ENCODE measurements around the gene MGAT4A.

The MGAT4A gene

DNA sequence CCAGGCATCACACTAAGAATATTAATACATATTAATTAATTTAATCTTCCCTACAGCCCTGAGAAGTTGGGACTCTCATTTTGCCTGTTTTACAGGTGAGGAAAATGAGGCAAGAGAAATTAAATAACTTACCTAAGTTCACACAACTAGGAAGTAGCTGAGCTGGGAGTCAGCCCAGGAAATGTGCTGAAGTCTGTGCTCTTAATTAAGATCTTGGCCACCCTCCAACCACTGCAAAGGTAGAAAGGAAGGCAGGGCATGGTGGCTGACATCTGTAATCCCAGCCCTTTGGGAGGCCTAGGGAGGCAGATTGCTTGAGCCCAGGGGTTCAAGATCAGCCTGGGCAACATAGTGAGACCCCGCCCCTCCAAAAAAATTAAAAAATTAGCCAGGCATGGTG is 12.9 kb upstream of the MGAT4A start:
- no peak overlapping the region for H3K4me3 ChIP-seq (ENCODE audit: low read depth, low read length)
- no peak for DNase-seq (ENCODE audit: low read depth)
- TF ChIP-seq, protein P1, sequence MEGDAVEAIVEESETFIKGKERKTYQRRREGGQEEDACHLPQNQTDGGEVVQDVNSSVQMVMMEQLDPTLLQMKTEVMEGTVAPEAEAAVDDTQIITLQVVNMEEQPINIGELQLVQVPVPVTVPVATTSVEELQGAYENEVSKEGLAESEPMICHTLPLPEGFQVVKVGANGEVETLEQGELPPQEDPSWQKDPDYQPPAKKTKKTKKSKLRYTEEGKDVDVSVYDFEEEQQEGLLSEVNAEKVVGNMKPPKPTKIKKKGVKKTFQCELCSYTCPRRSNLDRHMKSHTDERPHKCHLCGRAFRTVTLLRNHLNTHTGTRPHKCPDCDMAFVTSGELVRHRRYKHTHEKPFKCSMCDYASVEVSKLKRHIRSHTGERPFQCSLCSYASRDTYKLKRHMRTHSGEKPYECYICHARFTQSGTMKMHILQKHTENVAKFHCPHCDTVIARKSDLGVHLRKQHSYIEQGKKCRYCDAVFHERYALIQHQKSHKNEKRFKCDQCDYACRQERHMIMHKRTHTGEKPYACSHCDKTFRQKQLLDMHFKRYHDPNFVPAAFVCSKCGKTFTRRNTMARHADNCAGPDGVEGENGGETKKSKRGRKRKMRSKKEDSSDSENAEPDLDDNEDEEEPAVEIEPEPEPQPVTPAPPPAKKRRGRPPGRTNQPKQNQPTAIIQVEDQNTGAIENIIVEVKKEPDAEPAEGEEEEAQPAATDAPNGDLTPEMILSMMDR (IDR thresholded peaks at IDR 0.05; ENCODE audit: low read depth, low read length, missing control alignments), result no peak

DNA sequence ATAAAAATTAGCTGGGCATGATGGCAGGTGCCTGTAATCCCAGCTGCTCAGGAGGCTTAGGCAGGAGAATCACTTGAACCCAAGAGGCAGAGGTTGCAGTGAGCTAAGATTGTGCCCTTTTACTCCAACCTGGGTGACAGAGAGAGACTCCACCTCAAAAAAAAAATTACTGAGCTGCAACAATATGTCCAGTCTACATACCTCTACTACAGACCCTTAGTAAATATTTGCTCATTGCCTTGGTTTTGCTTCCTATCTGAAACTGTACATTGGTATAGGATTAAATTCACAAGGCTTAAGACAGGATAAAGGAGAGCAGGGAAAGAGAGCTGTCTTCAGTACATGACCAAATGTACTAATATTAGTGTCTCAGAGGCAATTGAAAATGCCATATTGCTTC is 8.1 kb upstream of the MGAT4A start:
- TF ChIP-seq, protein P1 (IDR thresholded peaks at IDR 0.05; ENCODE audit: low read depth, low read length, missing control alignments), result no peak
- no peak for DNase-seq (ENCODE audit: low read depth)
- no peak overlapping the region for H3K4me3 ChIP-seq (ENCODE audit: low read depth, low read length)

DNA sequence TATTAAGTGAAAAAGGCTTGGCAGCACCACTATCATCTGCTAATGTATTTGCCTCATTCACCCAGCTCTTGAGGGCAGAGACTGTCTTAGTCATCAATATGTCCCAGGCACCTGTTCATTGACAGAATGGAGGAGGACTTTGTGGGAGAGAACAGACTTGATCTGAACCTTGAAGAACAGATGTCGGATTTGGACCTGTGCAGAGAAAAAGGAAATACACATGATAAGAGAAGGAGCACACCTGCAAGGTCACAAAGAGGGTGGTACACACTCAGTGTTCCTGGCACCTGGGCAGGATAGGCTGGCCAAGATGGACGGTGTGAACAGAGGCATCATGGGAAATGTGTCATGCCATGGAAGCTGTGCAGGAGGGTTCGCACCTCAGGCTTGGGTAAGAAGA is 7.4 kb upstream of the MGAT4A start:
- DNase-seq (ENCODE audit: low read depth), result no peak

DNA sequence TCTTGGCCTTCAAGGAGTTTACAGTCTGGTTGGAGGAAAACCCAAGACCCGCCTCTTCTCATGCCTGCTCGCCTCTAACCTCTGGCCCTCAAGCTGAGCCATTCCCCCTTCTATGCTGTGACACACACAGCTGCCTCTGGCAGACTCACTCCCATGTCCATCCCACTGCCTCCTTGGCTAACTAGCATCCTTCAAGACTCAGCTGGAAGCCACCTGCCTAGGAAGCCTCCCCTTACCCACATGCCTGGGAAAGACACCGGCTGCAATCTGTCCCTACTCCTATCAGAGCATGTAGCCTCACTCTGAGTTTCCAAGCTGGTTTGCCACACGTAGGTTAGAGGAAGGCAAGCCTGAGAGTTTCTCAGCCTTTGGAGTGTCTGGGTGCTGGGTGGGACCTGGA is 6.9 kb upstream of the MGAT4A start:
- TF ChIP-seq, protein P1 (IDR thresholded peaks at IDR 0.05; ENCODE audit: low read depth, low read length, missing control alignments), result no peak
- no peak for DNase-seq (ENCODE audit: low read depth)
- H3K4me3 ChIP-seq (ENCODE audit: low read depth, low read length), result no peak overlapping the region

More for the DNA sequence above, 7.4 kb upstream of the MGAT4A start:
- TF ChIP-seq, protein P1 (IDR thresholded peaks at IDR 0.05; ENCODE audit: low read depth, low read length, missing control alignments), result no peak
- H3K4me3 ChIP-seq (ENCODE audit: low read depth, low read length), result no peak overlapping the region

DNA sequence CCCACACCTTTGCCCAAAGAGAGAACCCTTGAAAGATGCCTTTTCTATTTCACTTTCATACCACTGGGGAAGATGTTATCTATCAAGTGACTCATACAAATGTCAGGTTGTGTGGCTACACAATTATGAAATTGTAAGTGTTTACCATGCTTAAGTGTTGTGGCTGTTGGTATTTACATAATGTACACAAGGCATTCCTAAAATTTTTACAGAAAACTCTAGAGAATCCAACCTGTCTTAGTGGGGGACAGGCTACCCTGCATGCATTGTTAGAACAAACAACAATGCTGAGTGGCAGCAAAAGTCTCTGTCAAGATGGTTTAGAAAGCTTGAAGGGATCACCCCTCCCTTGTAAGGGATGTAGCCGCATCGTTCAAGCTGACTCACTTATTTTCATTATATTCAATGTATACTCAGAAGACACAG is 5.5 kb upstream of the MGAT4A start:
- no peak for DNase-seq (ENCODE audit: low read depth)
- H3K4me3 ChIP-seq (ENCODE audit: low read depth, low read length), result no peak overlapping the region
- TF ChIP-seq, protein P1 (IDR thresholded peaks at IDR 0.05; ENCODE audit: low read depth, low read length, missing control alignments), result no peak

DNA sequence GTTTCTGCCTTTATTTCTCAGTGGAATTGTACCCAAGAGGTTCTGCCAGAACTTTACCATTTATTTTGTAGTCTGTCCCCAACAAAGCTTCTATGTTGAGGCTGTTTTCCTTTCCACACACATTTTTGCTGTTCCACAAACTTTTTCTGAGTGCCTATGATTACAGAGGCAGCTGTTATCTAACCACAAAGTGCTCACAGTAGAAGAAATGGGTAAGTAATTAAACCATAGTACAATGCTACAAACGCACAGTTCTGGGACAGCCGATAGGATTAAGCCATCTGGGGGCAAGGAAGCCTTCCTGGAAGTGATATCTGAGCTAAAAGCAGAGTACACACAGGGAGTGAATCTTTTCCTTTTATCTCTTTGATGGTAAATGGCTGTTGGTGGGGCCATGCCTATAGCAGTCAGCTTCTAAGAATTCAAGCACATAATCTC is 3.9 kb upstream of the MGAT4A start:
- H3K4me3 ChIP-seq (ENCODE audit: low read depth, low read length), result no peak overlapping the region
- TF ChIP-seq, protein P1 (IDR thresholded peaks at IDR 0.05; ENCODE audit: low read depth, low read length, missing control alignments), result no peak
- DNase-seq (ENCODE audit: low read depth), result no peak

DNA sequence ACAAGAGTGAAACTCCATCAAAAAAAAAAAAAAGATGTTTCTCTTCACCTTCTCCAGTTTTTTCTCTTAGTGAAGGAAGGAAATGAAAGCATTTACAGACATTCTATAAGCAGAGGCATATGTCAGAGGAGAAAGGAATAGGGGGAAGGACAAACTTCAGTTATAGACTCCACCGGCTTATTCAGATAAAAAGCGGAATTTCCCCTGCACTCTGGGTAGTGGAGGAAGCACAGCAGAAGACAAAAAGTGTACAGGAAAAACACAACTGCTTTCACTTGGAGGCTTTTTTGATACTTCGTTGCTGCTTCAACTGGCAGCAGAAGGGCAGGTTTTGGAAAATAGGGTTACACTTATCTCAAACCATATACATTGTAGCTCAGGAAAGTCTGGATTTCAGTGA is 3.2 kb upstream of the MGAT4A start:
- no peak for DNase-seq (ENCODE audit: low read depth)
- H3K4me3 ChIP-seq (ENCODE audit: low read depth, low read length), result no peak overlapping the region
- TF ChIP-seq, protein P1 (IDR thresholded peaks at IDR 0.05; ENCODE audit: low read depth, low read length, missing control alignments), result no peak
